Neutrophil (primary cell): ENCODE data around the gene TSPAN5.

Source experiments
- H3K27ac ChIP-seq: fragments of 200-600 bp; sonication (generic); 2 replicates; pipeline ENCODE4 v1.5.1; 2016; ENCODE audit warnings: mild to moderate bottlenecking, moderate library complexity
- H3K27me3 ChIP-seq: fragments of 200-600 bp; sonication (generic); 2 replicates; pipeline ENCODE4 v1.6.0; 2016; ENCODE audit warnings: mild to moderate bottlenecking
- H3K36me3 ChIP-seq: fragments of 200-600 bp; sonication (generic); 2 replicates; pipeline ENCODE4 v1.5.1; 2017
- H3K4me1 ChIP-seq, 2 experiments: fragments of 200-600 bp in 1 of 2; sonication (generic) in 1 of 2; 1 replicate in 1 of 2; 2 replicates in 1 of 2; pipeline versions ENCODE4 v1.5.1 to v1.6.1; 2013 to 2016; ENCODE audit warnings: low read depth in 1 of 2, low read length in 1 of 2, mild to moderate bottlenecking in 1 of 2, moderate library complexity in 1 of 2; ENCODE audit not compliant: control insufficient read depth in 1 of 2, insufficient read depth in 1 of 2
- H3K4me3 ChIP-seq, 2 experiments: fragments of 200-600 bp in 1 of 2; sonication (generic) in 1 of 2; 1 replicate in 1 of 2; 2 replicates in 1 of 2; pipeline ENCODE4 v1.5.1; 2013 to 2016; ENCODE audit warnings: low read depth in 1 of 2, low read length in 1 of 2, mild to moderate bottlenecking in 1 of 2, moderate library complexity in 1 of 2
- H3K9me3 ChIP-seq: fragments of 200-600 bp; sonication (generic); 2 replicates; pipeline ENCODE4 v1.5.1; 2016
- TF ChIP-seq, protein P1 (sequence below): fragments of 200-600 bp; sonication (generic); IDR thresholded peaks from 2 replicates; pipeline ENCODE4 v1.5.1; 2016; ENCODE audit warnings: antibody characterized with exemption

Gene TSPAN5

DNA sequence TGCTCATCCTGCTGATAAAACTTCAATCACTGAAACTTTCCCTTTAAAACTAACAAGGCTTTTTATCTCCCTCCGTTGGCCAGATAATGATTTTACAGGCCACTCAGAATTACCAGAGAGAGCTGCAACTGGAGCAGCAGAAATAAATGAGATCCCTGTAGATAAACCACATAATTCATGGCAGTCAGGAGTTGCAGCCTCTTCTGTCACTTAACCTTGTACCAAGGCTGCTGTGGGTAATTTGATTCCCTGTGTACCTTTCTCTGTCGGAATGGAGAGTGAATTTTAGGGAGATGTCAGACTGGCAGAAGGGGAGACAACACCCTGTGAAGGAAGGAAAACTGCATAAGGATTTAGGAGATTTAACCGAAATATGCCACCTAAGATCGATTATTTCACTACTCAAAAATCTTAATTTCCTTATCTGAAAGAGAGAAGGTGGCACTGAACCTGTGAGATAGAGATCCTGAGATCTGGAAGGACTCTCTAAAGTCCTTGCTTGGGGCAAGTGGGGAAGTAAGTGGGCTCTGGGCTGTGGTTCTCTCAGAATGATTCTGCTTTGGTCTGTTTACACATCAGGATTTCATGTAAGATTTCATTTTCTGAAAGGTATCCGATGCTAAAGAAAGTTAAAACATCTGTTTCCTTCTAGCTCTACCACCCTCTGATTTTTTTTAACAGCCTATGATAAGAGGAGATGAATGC lies 14.3 kb upstream of the TSPAN5 start:
- TF ChIP-seq, protein P1, sequence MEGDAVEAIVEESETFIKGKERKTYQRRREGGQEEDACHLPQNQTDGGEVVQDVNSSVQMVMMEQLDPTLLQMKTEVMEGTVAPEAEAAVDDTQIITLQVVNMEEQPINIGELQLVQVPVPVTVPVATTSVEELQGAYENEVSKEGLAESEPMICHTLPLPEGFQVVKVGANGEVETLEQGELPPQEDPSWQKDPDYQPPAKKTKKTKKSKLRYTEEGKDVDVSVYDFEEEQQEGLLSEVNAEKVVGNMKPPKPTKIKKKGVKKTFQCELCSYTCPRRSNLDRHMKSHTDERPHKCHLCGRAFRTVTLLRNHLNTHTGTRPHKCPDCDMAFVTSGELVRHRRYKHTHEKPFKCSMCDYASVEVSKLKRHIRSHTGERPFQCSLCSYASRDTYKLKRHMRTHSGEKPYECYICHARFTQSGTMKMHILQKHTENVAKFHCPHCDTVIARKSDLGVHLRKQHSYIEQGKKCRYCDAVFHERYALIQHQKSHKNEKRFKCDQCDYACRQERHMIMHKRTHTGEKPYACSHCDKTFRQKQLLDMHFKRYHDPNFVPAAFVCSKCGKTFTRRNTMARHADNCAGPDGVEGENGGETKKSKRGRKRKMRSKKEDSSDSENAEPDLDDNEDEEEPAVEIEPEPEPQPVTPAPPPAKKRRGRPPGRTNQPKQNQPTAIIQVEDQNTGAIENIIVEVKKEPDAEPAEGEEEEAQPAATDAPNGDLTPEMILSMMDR, result no peak
- no peaks in the 10 kb centered on the region for H3K4me1 ChIP-seq

DNA sequence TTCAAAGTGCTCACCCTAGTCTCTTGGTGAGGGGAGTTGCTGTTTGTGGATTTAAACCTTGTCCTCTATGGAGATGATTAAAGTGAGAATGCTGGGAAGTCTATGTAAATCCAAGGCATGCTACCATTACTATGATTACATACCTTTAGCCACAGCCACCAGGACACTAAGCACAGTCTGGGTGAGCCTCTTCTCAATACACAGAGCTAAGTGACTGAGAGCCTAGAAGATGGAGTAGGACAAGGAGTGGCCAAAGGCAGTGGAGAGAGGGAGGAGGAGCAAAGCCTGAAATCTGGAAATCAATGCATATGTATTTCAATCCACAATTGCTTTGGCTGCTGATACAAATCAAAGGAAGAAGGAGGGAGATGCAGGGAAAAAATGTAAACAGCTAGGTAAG lies 12.7 kb upstream of the TSPAN5 start:
- peaks cover 11% of the 10 kb centered on the region for H3K27me3 ChIP-seq
- no peak overlapping the region for H3K27ac ChIP-seq
- no peaks in the 10 kb centered on the region for H3K9me3 ChIP-seq
- TF ChIP-seq, protein P1, result no peak
- no peak overlapping the region for H3K4me3 ChIP-seq
- H3K4me1 ChIP-seq, result no peaks in the 10 kb centered on the region
- no peaks in the 10 kb centered on the region for H3K36me3 ChIP-seq

More for the DNA sequence above, 14.3 kb upstream of the TSPAN5 start:
- Histone ChIP-seq H3K27me3 (peaks cover 11% of the 10 kb centered on the region), H3K27ac (no peak overlapping the region), H3K9me3 (no peaks in the 10 kb centered on the region), H3K36me3 (no peaks in the 10 kb centered on the region), H3K4me3 (no peak overlapping the region)

DNA sequence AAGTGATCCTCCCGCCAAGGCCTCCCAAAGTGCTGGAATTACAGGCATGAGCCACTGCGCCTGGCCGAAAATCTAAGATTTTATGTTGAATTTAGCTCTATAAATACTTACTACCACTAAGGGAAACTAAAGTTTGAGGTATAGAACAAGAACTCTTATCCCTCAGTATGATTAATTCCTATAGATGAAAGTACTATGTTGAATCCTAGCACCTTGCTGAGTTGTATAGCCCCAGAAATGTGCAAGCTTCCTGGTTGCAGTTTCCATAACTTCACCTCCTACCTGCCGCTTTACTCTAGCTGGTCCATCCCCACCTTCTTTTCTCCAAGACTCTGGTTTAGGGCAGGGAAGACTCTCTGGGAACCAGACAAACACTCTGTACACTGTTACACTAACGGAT lies 11.8 kb upstream of the TSPAN5 start:
- Histone ChIP-seq H3K4me1 (no peaks in the 10 kb centered on the region), H3K9me3 (no peaks in the 10 kb centered on the region), H3K27me3 (peaks cover 11% of the 10 kb centered on the region), H3K4me3 (no peak overlapping the region), H3K27ac (no peak overlapping the region), H3K36me3 (no peaks in the 10 kb centered on the region)
- TF ChIP-seq, protein P1, result no peak

DNA sequence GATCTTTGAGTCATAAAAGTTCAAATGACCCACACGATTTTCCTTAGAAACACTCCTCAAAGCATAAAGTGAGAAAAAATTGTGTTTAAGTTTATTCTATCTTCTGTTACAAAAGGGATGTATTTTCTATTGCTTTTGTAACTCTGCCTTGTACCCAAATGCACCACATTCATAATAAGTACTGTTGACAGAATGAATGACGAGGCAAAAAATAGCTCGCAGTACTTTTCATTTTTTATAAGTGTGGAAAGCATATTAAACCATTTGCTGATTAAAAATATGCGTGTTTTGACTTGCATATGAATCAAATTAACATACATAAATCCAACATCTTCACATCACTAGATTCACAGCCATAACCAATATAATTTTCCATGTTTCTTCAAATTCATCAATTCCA lies 11.2 kb upstream of the TSPAN5 start:
- H3K4me3 ChIP-seq, result no peak overlapping the region
- no peaks in the 10 kb centered on the region for H3K9me3 ChIP-seq
- H3K36me3 ChIP-seq, result no peaks in the 10 kb centered on the region

DNA sequence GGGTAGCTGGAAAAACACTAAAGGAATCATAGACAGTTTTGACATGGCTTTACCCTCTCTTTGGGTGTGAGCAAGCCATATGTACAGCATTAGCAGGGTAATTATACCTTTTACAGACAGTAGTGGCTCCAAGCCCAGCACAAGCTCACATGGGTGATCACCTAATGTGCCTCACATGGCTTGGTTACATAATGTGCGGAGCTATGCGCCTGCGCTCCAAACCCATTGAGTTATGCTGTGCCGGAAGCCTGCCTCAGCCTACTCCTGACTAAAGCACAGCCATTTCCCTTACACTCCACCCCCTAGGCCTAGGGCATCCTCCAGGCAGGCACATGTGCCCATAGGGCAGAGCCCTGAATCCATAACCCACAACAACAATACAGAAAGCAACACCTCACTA lies 6.5 kb upstream of the TSPAN5 start:
- Histone ChIP-seq H3K4me1 (no peaks in the 10 kb centered on the region), H3K27ac (no peak overlapping the region), H3K36me3 (no peaks in the 10 kb centered on the region), H3K27me3 (peaks cover 19% of the 10 kb centered on the region), H3K9me3 (no peaks in the 10 kb centered on the region), H3K4me3 (no peak overlapping the region)
- TF ChIP-seq, protein P1, result no peak

More for the DNA sequence above, 11.2 kb upstream of the TSPAN5 start:
- no peaks in the 10 kb centered on the region for H3K4me1 ChIP-seq
- H3K27me3 ChIP-seq, result peaks cover 11% of the 10 kb centered on the region
- TF ChIP-seq, protein P1, result no peak
- H3K27ac ChIP-seq, result no peak overlapping the region
